T47D (cell line): ENCODE measurements around the gene GRIK4.

ENCODE experiments used
- DNase-seq, 2 experiments: peaks; one replicate each; pipeline versions ENCODE4 v3.0.0 to v3.0.0-alpha.2; 2011 to 2012; ENCODE audit warnings: low read depth in 1 of 2, low spot score in 1 of 2
- JUND ChIP-seq: IDR thresholded peaks from 2 replicates; pipeline ENCODE4 v1.6.1; 2012; ENCODE audit warnings: low read depth
- in situ Hi-C: cut with HindIII; loops from 2 replicates; pipeline ENCODE4 v1.10.0; 2016; ENCODE audit warnings: low sequenced_read_pairs, low pct_unique_long_range_greater_than_20kb

The GRIK4 gene

GRCh38 chr11:120932305-120932915 lies 420.9 kb downstream of the GRIK4 start:
- in situ Hi-C loops = no loop called here
- TF ChIP-seq JUND = no peak
- DNase-seq = no peak

GRCh38 chr11:120936356-120936755 lies 424.8 kb downstream of the GRIK4 start:
- no peak for TF ChIP-seq JUND
- in situ Hi-C loops = no loop called here

GRCh38 chr11:120937501-120937900 lies 426.0 kb downstream of the GRIK4 start:
- no peak for TF ChIP-seq JUND
- in situ Hi-C loops = no loop called here
- DNase-seq = no peak

More at GRCh38 chr11:120936356-120936755, 424.8 kb downstream of the GRIK4 start:
- no peak for DNase-seq

GRCh38 chr11:120938260-120938659 lies 426.7 kb downstream of the GRIK4 start:
- in situ Hi-C loops = no loop called here
- TF ChIP-seq JUND = no peak
- DNase-seq = no peak

- no peak for TF ChIP-seq JUND
- in situ Hi-C loops = no loop called here
- DNase-seq = no peak
Observed at GRCh38 chr11:120940160-120940848, 428.8 kb downstream of the GRIK4 start.

- DNase-seq = no peak
- in situ Hi-C loops = no loop called here
- TF ChIP-seq JUND = no peak
Observed at GRCh38 chr11:120941000-120941399, 429.5 kb downstream of the GRIK4 start.

- in situ Hi-C loops = no loop called here
- DNase-seq = no peak
- TF ChIP-seq JUND = no peak
Observed at GRCh38 chr11:120942701-120943100, 431.2 kb downstream of the GRIK4 start.

GRCh38 chr11:120945042-120945441 lies 433.5 kb downstream of the GRIK4 start:
- in situ Hi-C loops = no loop called here
- DNase-seq = no peak
- no peak for TF ChIP-seq JUND

GRCh38 chr11:120950880-120951279 lies 439.3 kb downstream of the GRIK4 start:
- TF ChIP-seq JUND = no peak
- no peak for DNase-seq
- in situ Hi-C loops = no loop called here

- no peak for TF ChIP-seq JUND
- peak; percentile 91 to 97 for DNase-seq
- in situ Hi-C loops = no loop called here
Observed at GRCh38 chr11:120952461-120953434, 441.2 kb downstream of the GRIK4 start.

GRCh38 chr11:120954381-120954780 lies 442.8 kb downstream of the GRIK4 start:
- no peak for DNase-seq
- in situ Hi-C loops = no loop called here
- no peak for TF ChIP-seq JUND

GRCh38 chr11:120956710-120957495 lies 445.4 kb downstream of the GRIK4 start:
- no peak for TF ChIP-seq JUND
- DNase-seq = no peak
- in situ Hi-C loops = no loop called here

GRCh38 chr11:120958185-120958584 lies 446.6 kb downstream of the GRIK4 start:
- in situ Hi-C loops = no loop called here
- DNase-seq = no peak
- TF ChIP-seq JUND = no peak
